RPMI7951 (cell line): ENCODE results near the gene WDR75. TPM values are rescaled to one million over a fixed set of nuclear protein-coding genes. Genes with fewer than 3 reads are reported as not detected.

ENCODE experiments used
- DNase-seq: peaks from one replicate; pipeline ENCODE4 v3.0.0-alpha.2; 2012; ENCODE audit warnings: low read depth
- total RNA-seq: library from RNA; depleted of rRNA; stranded (reverse); fragments of >200 nt; shearing (Covaris generic); gene quantifications from 2 replicates; pipeline ENCODE4 v1.2.3, GENCODE V29; 2014

The WDR75 gene
- total RNA-seq, 1 experiment from 2014 or later: 62.5 TPM

DNA sequence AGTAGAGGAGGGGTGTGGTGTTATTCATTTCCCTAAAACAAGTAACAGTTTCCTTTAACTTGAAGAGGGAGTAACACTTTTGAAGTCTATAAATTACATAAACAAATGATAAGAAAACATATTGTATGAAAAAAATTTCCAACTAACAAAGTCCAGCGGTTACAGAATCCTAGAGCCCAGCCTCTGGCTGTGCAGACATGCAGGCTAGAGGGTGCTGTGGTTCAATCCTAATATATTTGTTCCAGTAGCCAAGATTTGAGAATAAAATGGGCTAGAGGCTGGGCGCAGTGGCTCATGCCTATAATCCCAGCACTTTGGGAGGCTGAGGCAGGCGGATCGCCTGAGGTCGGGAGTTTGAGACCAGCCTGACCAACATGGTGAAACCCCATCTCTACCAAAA lies 56.9 kb downstream of the WDR75 start:
- no peak for DNase-seq

GRCh38 chr2:189499137-189499536 lies 57.9 kb downstream of the WDR75 start:
- no peak for DNase-seq

DNA sequence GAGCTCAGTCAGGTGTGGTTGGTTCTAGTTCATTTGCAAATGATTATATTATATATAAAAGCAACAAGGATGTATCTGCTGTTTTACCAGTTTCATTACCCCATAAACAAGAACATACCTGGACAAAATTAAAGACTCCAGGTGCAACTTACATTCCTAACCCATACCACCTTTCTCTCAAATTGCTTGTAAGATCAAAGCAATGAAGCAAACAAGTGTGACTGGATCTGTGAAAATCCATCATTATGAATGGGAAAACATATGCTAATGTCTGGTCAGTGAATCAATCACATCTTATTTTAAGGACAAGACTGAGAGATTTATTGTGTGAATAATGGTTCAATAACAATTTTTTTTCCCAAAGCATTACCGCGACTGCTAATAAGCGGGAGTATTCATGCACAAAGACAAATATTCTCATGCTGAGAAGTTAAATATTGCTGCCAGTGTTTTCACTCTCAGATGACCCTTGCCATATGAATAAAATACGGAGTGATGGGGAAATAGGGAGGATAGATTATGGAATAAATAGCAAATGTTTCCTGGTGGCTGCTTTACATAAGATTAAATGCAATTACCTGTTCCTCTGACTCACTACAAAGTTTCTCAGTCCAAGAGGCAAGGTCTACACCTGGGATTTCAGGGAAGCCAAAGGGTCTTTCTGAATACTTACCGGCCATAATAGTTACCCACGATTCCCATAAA lies 59.3 kb downstream of the WDR75 start:
- no peak for DNase-seq

DNA sequence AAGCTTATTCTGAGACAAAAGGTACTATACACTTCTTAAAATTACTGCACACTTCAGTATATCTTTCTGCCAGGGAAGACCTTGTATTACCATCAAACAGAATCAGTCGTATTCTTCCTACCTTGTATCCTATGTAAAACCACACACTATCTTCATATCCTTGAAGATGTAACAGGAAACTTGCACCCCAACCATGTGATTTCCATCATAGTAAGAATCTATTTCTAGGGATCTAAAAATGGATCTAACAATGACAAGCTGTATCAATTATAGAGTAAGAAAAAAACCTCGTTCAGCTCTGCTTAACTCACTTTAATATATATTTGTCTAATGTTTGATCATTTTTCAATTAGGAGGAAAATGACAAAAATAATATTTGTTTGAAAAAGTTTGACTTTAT lies 60.2 kb downstream of the WDR75 start:
- no peak for DNase-seq

GRCh38 chr2:189502714-189503113 lies 61.4 kb downstream of the WDR75 start:
- DNase-seq: no peak

- DNase-seq: no peak
Measured at GRCh38 chr2:189504238-189504637, 63.0 kb downstream of the WDR75 start.

- no peak for DNase-seq
Measured at GRCh38 chr2:189505492-189505891, 64.2 kb downstream of the WDR75 start.

DNA sequence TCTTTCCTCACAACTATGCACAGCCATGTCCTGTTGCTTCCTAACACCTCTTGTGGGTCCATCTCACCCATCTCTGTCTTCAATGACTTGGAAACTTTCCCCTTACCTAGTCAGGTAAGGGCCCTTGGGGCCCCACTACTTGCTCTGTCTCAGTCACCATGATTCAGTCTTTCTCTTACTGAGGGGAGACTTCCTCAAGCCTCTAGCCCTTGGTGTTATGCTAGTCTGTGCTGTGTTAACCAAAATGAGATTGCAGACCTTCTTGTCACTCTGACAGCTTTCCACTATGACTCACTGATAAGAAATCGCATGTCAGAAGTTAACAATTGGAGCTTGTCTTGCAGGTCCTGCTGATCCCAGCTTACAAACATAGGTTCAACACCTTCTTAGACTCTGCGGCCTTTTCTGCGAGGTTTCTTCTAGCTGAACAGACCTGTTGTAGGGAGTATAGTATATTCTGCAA lies 65.3 kb downstream of the WDR75 start:
- DNase-seq: no peak

DNA sequence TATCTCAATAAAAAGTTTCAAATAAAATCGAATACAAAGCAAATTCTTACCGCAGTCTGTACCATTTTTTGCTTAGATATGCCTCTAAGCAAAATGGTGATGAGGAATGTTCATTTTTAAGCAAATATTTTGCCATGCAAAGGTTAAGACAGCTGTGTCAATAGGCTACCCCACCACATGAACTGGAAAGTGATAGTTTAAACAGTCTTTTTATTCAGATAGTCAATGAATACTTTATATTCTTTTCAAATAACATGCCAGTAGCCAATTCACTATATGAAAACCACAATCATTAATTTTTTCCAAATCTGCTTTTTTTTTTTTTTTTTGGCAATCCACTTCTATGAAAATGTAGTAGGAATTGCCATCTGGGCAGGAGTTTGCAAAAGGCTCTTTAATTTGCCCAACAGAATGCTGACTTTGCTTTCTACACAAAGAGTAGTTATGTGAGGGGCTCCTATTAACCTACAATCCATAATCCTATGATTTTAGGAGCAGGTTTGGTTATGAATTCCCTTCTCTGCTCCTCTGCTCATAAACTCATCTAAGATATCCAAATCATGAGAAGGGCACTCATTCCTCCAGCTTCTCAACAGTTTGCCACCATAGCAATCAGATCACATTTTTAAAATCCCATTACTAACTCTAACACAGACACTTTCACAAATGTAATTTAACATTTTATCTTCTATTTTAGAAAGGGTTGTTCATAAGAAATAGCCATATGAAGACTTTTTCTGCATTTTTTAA lies 70.1 kb downstream of the WDR75 start:
- peak; percentile 6 for DNase-seq

DNA sequence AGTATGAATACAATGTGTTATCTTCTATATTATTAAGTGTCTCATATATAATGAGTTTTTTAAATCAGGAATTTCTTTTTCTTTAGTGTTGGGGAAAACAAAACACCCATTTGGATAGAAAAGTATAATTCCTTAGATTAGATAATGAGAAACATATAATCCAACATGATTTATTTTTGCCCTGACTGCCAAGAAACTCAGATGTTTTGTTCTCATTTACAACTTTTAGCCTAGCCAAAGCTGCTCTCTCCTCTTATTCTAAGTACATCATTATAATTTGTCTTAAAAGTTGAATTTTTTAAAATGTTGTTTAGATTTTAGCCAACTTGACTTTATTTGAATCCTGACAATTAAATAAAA lies 70.7 kb downstream of the WDR75 start:
- DNase-seq: no peak

DNA sequence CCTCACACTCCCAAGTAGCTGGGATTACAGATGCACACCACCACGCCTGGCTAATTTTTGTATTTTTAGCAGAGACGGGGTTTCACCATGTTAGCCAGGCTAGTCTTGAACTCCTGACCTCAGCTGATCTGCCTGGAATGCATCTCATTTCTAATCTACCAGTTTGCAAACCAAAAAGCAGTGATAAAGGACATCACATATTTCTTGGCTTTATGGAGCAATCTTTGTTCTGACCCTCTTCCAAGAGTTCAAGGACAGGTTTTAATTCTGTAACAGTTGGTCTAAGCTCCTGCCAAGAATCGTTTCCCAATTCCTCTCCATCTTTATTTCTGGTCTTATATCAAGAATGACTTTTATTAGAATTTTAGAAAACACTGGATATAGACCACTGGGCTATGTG lies 71.6 kb downstream of the WDR75 start:
- DNase-seq: no peak

- DNase-seq: no peak
Measured at GRCh38 chr2:189514104-189514503, 72.8 kb downstream of the WDR75 start.

- DNase-seq: no peak
Measured at GRCh38 chr2:189515264-189515663, 74.0 kb downstream of the WDR75 start.

DNA sequence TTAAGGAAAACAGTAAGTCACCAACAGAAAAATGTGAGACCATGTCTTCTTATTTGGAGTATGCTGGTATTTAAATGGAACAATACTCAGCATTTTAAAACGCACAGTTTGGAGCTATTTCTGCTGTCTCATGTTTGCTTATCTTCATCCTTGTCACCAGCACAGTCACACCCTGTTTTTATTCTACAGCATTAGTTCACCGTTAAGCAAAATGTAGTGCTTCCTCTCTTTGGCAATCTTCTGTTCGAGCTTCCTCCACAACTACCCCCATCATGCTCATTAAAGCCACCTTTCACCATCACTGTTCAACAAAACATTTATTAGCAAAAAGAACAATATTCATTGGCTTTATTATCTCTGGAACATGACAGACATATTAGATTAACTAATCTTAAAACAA lies 75.3 kb downstream of the WDR75 start:
- DNase-seq: no peak

GRCh38 chr2:189517847-189518535 lies 76.7 kb downstream of the WDR75 start:
- DNase-seq: no peak

GRCh38 chr2:189519631-189520387 lies 78.5 kb downstream of the WDR75 start:
- no peak for DNase-seq

GRCh38 chr2:189521699-189522434 lies 80.6 kb downstream of the WDR75 start:
- DNase-seq: no peak

DNA sequence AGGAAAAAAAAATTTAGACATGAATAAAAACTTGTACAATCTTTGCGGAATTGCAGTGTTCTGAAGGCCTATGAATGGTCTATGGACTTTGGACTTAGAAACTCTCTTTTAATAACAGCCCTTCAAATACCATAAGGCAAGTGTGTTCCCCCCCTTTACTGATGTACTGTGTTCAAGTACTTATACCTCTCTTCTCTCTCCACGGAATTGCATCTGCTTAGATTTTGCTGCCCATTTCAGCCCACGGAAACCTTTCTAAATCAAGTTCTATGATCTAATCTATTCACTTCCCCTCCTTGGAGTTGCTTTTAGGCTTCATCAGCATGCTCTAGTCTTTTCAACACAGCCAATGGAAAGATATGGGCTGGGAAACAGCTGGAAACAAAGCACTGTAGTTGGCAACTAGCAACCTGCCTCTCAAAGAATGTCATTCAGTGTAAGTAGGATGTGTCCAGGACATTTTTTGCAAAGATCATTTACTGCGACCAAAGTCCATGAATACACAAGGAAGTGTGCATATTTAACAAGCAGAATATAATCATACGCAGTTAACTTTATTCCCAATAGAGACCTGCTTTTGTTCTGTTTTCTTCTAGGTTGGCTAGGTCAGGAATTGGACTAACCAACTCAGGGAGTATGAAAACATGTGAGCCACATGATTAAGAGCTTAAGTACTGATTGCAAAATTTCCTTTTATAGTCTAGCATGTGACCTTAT lies 81.3 kb downstream of the WDR75 start:
- no peak for DNase-seq

GRCh38 chr2:189524746-189525145 lies 83.5 kb downstream of the WDR75 start:
- no peak for DNase-seq
